ENCODE results near the gene ABHD17B. TPM values are rescaled to one million over a fixed set of nuclear protein-coding genes. Genes with fewer than 3 reads are reported as not detected.
A peak's percentile ranks its signal among the peaks of the same experiment; 100 is the strongest.

ABHD17B gene
- polyA plus RNA-seq, 3 donors, result 26.2 to 33.1 (median 28.3) TPM

- DNase-seq (ENCODE audit: extremely low read depth in 1 of 11, low read depth in 9 of 11, low spot score in 4 of 11), result no peak
Measured at GRCh38 chr9:71844808-71845207, 66.2 kb downstream of the ABHD17B start.

- no peak for DNase-seq (ENCODE audit: extremely low read depth in 1 of 11, low read depth in 9 of 11, low spot score in 4 of 11)
Measured at GRCh38 chr9:71839668-71840067, 71.3 kb downstream of the ABHD17B start.

GRCh38 chr9:71835596-71835995 is 75.4 kb downstream of the ABHD17B start:
- no peak for DNase-seq (ENCODE audit: extremely low read depth in 1 of 11, low read depth in 9 of 11, low spot score in 4 of 11)

- no peak for DNase-seq (ENCODE audit: extremely low read depth in 1 of 11, low read depth in 9 of 11, low spot score in 4 of 11)
Measured at GRCh38 chr9:71830929-71831328, 80.1 kb downstream of the ABHD17B start.

- DNase-seq (ENCODE audit: extremely low read depth in 1 of 11, low read depth in 9 of 11, low spot score in 4 of 11), result no peak
Measured at GRCh38 chr9:71830153-71830552, 80.8 kb downstream of the ABHD17B start.

GRCh38 chr9:71826279-71826678 is 84.7 kb downstream of the ABHD17B start:
- DNase-seq (ENCODE audit: extremely low read depth in 1 of 11, low read depth in 9 of 11, low spot score in 4 of 11), result no peak

- no peak for DNase-seq (ENCODE audit: extremely low read depth in 1 of 11, low read depth in 9 of 11, low spot score in 4 of 11)
Measured at GRCh38 chr9:71824257-71824656, 86.7 kb downstream of the ABHD17B start.

- DNase-seq (ENCODE audit: extremely low read depth in 1 of 11, low read depth in 9 of 11, low spot score in 4 of 11), result no peak
Measured at GRCh38 chr9:71822935-71823334, 88.1 kb downstream of the ABHD17B start.

- DNase-seq (ENCODE audit: extremely low read depth in 1 of 11, low read depth in 9 of 11, low spot score in 4 of 11), result no peak
Measured at GRCh38 chr9:71822456-71822855, 88.5 kb downstream of the ABHD17B start.

- no peak for DNase-seq (ENCODE audit: extremely low read depth in 1 of 11, low read depth in 9 of 11, low spot score in 4 of 11)
Measured at GRCh38 chr9:71821405-71821804, 89.6 kb downstream of the ABHD17B start.

GRCh38 chr9:71820403-71820921 is 90.5 kb downstream of the ABHD17B start:
- no peak for DNase-seq (ENCODE audit: extremely low read depth in 1 of 11, low read depth in 9 of 11, low spot score in 4 of 11)

GRCh38 chr9:71819115-71819739 is 91.8 kb downstream of the ABHD17B start:
- DNase-seq (ENCODE audit: extremely low read depth in 1 of 11, low read depth in 9 of 11, low spot score in 4 of 11), result peak in 6 of 11 donors; percentile 3 to 22 (median 14)

GRCh38 chr9:71816916-71817451 is 94.0 kb downstream of the ABHD17B start:
- no peak for DNase-seq (ENCODE audit: extremely low read depth in 1 of 11, low read depth in 9 of 11, low spot score in 4 of 11)

Other genes with a start within 250 kb of the ABHD17B start
- 10 to 100 TPM; 21.1 to 29.2 (median 26.8) TPM for gene CEMIP2, start 142.7 kb downstream of the ABHD17B start, polyA plus RNA-seq (ENCODE audit: insufficient read length in 3 of 3)
- 10 to 100 TPM; 15.9 to 18.2 (median 17.1) TPM for gene C9orf85, start 446 bp upstream of the ABHD17B start, polyA plus RNA-seq (ENCODE audit: insufficient read length in 3 of 3)
- not detected for gene C9orf57, start 149.4 kb upstream of the ABHD17B start, polyA plus RNA-seq (ENCODE audit: insufficient read length in 3 of 3)
- gene GDA, start 238.2 kb upstream of the ABHD17B start, polyA plus RNA-seq (ENCODE audit: insufficient read length in 3 of 3), result under 1 TPM; 0.66 to 0.77 (median 0.75) TPM

Measured in renal cortex interstitium (tissue), 11 donors.